Activated T-cell treated with anti-CD3 and anti-CD28 coated beads for 48 hours (primary cell): ENCODE data around the gene SP140.
A peak's percentile ranks its signal among the peaks of the same experiment; 100 is the strongest.
"Not testable (repeated sequence)": the region's sequence is repeated elsewhere in the genome, so short reads cannot be mapped to it uniquely, and the experiment has no call there.

Source experiments
- DNase-seq: peaks from one replicate; pipeline ENCODE4 v3.0.0-alpha.2; 2020; ENCODE audit warnings: low read depth

SP140 gene

GRCh38 chr2:230295192-230295591 is 69.7 kb downstream of the SP140 start:
- no peak for DNase-seq

- no peak for DNase-seq
Measured at GRCh38 chr2:230296917-230297316, 71.4 kb downstream of the SP140 start.

- DNase-seq = no peak
Measured at GRCh38 chr2:230299618-230300017, 74.1 kb downstream of the SP140 start.

- no peak for DNase-seq
Measured at GRCh38 chr2:230305416-230306275, 80.1 kb downstream of the SP140 start.

GRCh38 chr2:230306474-230306873 is 80.9 kb downstream of the SP140 start:
- no peak for DNase-seq

GRCh38 chr2:230307485-230307884 is 81.9 kb downstream of the SP140 start:
- no peak for DNase-seq

GRCh38 chr2:230308402-230309000 is 83.0 kb downstream of the SP140 start:
- DNase-seq = no peak

- DNase-seq = not testable (repeated sequence)
Measured at GRCh38 chr2:230310792-230311191, 85.3 kb downstream of the SP140 start.

- DNase-seq = not testable (repeated sequence)
Measured at GRCh38 chr2:230311634-230312033, 86.1 kb downstream of the SP140 start.

GRCh38 chr2:230312638-230313037 is 87.1 kb downstream of the SP140 start:
- no peak for DNase-seq

GRCh38 chr2:230317366-230317765 is 91.8 kb downstream of the SP140 start:
- DNase-seq = no peak

- no peak for DNase-seq
Measured at GRCh38 chr2:230318190-230319121, 92.9 kb downstream of the SP140 start.

GRCh38 chr2:230319211-230319862 is 93.8 kb downstream of the SP140 start:
- peak; percentile 42 for DNase-seq

- DNase-seq = no peak
Measured at GRCh38 chr2:230321031-230321430, 95.5 kb downstream of the SP140 start.

GRCh38 chr2:230322561-230323384 is 97.2 kb downstream of the SP140 start:
- no peak for DNase-seq

- no peak for DNase-seq
Measured at GRCh38 chr2:230323385-230324106, 98.0 kb downstream of the SP140 start.

- no peak for DNase-seq
Measured at GRCh38 chr2:230324503-230324902, 99.0 kb downstream of the SP140 start.

- no peak for DNase-seq
Measured at GRCh38 chr2:230325316-230326243, 100.0 kb downstream of the SP140 start.
